PC-3 (cell line): ENCODE measurements around the gene SDK1. TPM values are rescaled to one million over a fixed set of nuclear protein-coding genes. Genes with fewer than 3 reads are reported as not detected.

Experiments
- ATAC-seq: fragments of 200-7000 bp; cut with Tn5 transposase; 2 replicates; pipeline ENCODE4 v1.9.1; 2020; ENCODE audit warnings: mild to moderate bottlenecking, moderate library complexity
- BruUV-seq: library from RNA; stranded (reverse); fragments of 400-500 nt; replicated peaks from 2 replicates; lab custom pipeline; 2021; lab: Mats Ljungman, UMichigan
- CTCF ChIA-PET: fragments of 300-600 bp; sonication (Branson Sonifier 250); formaldehyde crosslinking; loops from one replicate; lab custom pipeline; 2022; ENCODE audit warnings: antibody characterized with exemption; lab: Charles Lee
- POLR2A ChIA-PET: fragments of 300-600 bp; sonication (Branson Sonifier 250); formaldehyde crosslinking; loops from one replicate; lab custom pipeline; 2022; ENCODE audit warnings: antibody characterized with exemption; ENCODE audit not compliant: unreplicated experiment; lab: Charles Lee
- DNase-seq: peaks from one replicate; pipeline ENCODE4 v3.0.0-alpha.2; 2015
- H2AFZ ChIP-seq: fragments of 300-600 bp; sonication (generic); 2 replicates; pipeline ENCODE4 v1.6.0; 2016; ENCODE audit warnings: antibody characterized with exemption, low read length
- H3F3A ChIP-seq: fragments of 300-600 bp; sonication (generic); one replicate; pipeline ENCODE4 v1.6.0; 2017; ENCODE audit warnings: antibody characterized with exemption, low read length, control low read depth, mild to moderate bottlenecking; ENCODE audit not compliant: unreplicated experiment
- H3K27ac ChIP-seq: fragments of 300-600 bp; sonication (generic); 2 replicates; pipeline ENCODE4 v1.5.1; 2016; ENCODE audit warnings: mild to moderate bottlenecking, low read length
- H3K27me3 ChIP-seq: fragments of 300-600 bp; sonication (generic); 2 replicates; pipeline ENCODE4 v1.6.1; 2016; ENCODE audit warnings: low read length, mixed read lengths
- H3K36me3 ChIP-seq: fragments of 300-600 bp; sonication (generic); 2 replicates; pipeline ENCODE4 v1.6.1; 2016; ENCODE audit warnings: low read depth, mixed run types, low read length, mixed read lengths
- H3K4me1 ChIP-seq: fragments of 300-600 bp; sonication (generic); 2 replicates; pipeline ENCODE4 v1.5.1; 2016; ENCODE audit warnings: low read length; ENCODE audit not compliant: insufficient read depth
- H3K4me2 ChIP-seq: fragments of 300-600 bp; sonication (generic); 2 replicates; pipeline ENCODE4 v1.6.0; 2016; ENCODE audit warnings: low read length
- H3K4me3 ChIP-seq: fragments of 300-600 bp; sonication (generic); 2 replicates; pipeline ENCODE4 v1.5.1; 2016; ENCODE audit warnings: mild to moderate bottlenecking, low read length, mixed read lengths
- H3K79me2 ChIP-seq: fragments of 300-600 bp; sonication (generic); 2 replicates; pipeline ENCODE4 v1.6.1; 2017; ENCODE audit warnings: low read length, mixed read lengths
- H3K9ac ChIP-seq: fragments of 300-600 bp; sonication (generic); 2 replicates; pipeline ENCODE4 v1.6.0; 2016; ENCODE audit warnings: mild to moderate bottlenecking, low read length
- H3K9me2 ChIP-seq: fragments of 300-600 bp; sonication (generic); replicated peaks from 2 replicates; pipeline ENCODE4 v1.6.1; 2016; ENCODE audit warnings: mixed run types, low read length, mixed read lengths
- H3K9me3 ChIP-seq: fragments of 300-600 bp; sonication (generic); 2 replicates; pipeline ENCODE4 v1.6.1; 2016; ENCODE audit warnings: low read length, mixed read lengths
- H4K20me1 ChIP-seq: fragments of 300-600 bp; sonication (generic); 2 replicates; pipeline ENCODE4 v1.6.1; 2016; ENCODE audit warnings: low read length, mixed read lengths
- CTCF ChIP-seq: fragments of 300-600 bp; sonication (generic); conservative IDR thresholded peaks from 2 replicates; pipeline ENCODE4 v1.5.1; 2017; ENCODE audit warnings: antibody characterized with exemption, low read depth, mild to moderate bottlenecking, low read length
- EZH2 ChIP-seq: fragments of 300-600 bp; sonication (generic); IDR thresholded peaks from one replicate; pipeline ENCODE4 v1.6.1; 2017; ENCODE audit warnings: antibody characterized with exemption, mild to moderate bottlenecking, low read length; ENCODE audit not compliant: unreplicated experiment
- EZH2phosphoT487 ChIP-seq: fragments of 300-600 bp; sonication (generic); IDR thresholded peaks from 2 replicates; pipeline ENCODE4 v1.6.1; 2018; ENCODE audit warnings: mild to moderate bottlenecking, antibody characterized with exemption, low read length, borderline replicate concordance
- intact Hi-C: fragments of 100-400 bp; cut with micrococcal nuclease; formaldehyde crosslinking; loops from 2 replicates; pipeline ENCODE4 v1.9.0; 2023
- total RNA-seq: library from RNA; depleted of rRNA; stranded (reverse); fragments of >200 nt; gene quantifications from 2 replicates; pipeline ENCODE4 v1.2.3, GENCODE V29; 2014

SDK1 gene
- total RNA-seq, 1 experiment from 2014 or later = 2.8 TPM

GRCh38 chr7:4195660-4196059 is 894.6 kb downstream of the SDK1 start:
- H3K4me1 ChIP-seq = no peaks in the 10 kb centered on the region
- no peak overlapping the region for H3K4me2 ChIP-seq
- H3K4me3 ChIP-seq = no peak overlapping the region
- no peak overlapping the region for H2AFZ ChIP-seq
- no peaks in the 10 kb centered on the region for H3K79me2 ChIP-seq
- H3K27me3 ChIP-seq = no peaks in the 10 kb centered on the region
- no peaks in the 10 kb centered on the region for H3F3A ChIP-seq
- ATAC-seq = no peak
- no peak for TF ChIP-seq CTCF
- no peak for TF ChIP-seq EZH2
- no peak for TF ChIP-seq EZH2phosphoT487
- intact Hi-C loops = no loop called here
- DNase-seq = no peak
- POLR2A ChIA-PET = no interaction called here
- no TSS peak for BruUV-seq
- CTCF ChIA-PET = no interaction called here
- no peaks in the 10 kb centered on the region for H3K36me3 ChIP-seq
- H3K27ac ChIP-seq = no peak overlapping the region
- H3K9me3 ChIP-seq = no peaks in the 10 kb centered on the region
- H4K20me1 ChIP-seq = no peaks in the 10 kb centered on the region
- no peak overlapping the region for H3K9ac ChIP-seq
- no peaks in the 10 kb centered on the region for H3K9me2 ChIP-seq

GRCh38 chr7:4196121-4196819 is 895.2 kb downstream of the SDK1 start:
- CTCF ChIA-PET = no interaction called here
- H4K20me1 ChIP-seq = no peaks in the 10 kb centered on the region
- POLR2A ChIA-PET = no interaction called here
- no peak for TF ChIP-seq EZH2phosphoT487
- TF ChIP-seq CTCF = no peak
- no peak for TF ChIP-seq EZH2
- no peaks in the 10 kb centered on the region for H3K9me2 ChIP-seq
- no peak overlapping the region for H3K4me3 ChIP-seq
- no peak overlapping the region for H3K9ac ChIP-seq
- no peaks in the 10 kb centered on the region for H3K27me3 ChIP-seq
- H3K9me3 ChIP-seq = no peaks in the 10 kb centered on the region
- no peak for ATAC-seq
- BruUV-seq = no TSS peak
- H3K4me2 ChIP-seq = no peak overlapping the region
- DNase-seq = no peak
- H3K4me1 ChIP-seq = no peaks in the 10 kb centered on the region
- H2AFZ ChIP-seq = no peak overlapping the region
- no peaks in the 10 kb centered on the region for H3F3A ChIP-seq
- no peaks in the 10 kb centered on the region for H3K36me3 ChIP-seq
- intact Hi-C loops = no loop called here
- no peaks in the 10 kb centered on the region for H3K79me2 ChIP-seq
- no peak overlapping the region for H3K27ac ChIP-seq

GRCh38 chr7:4198301-4198700 is 897.2 kb downstream of the SDK1 start:
- Histone ChIP-seq H2AFZ (no peak overlapping the region), H3K9ac (no peak overlapping the region), H3K79me2 (no peaks in the 10 kb centered on the region), H3K4me1 (no peaks in the 10 kb centered on the region), H3K9me2 (no peaks in the 10 kb centered on the region), H3K27me3 (no peaks in the 10 kb centered on the region), H3K36me3 (no peaks in the 10 kb centered on the region), H3K4me2 (no peak overlapping the region), H3K4me3 (no peak overlapping the region), H3F3A (no peaks in the 10 kb centered on the region), H3K9me3 (no peaks in the 10 kb centered on the region), H4K20me1 (no peaks in the 10 kb centered on the region), H3K27ac (no peak overlapping the region)
- TF ChIP-seq CTCF = no peak
- no peak for TF ChIP-seq EZH2
- TF ChIP-seq EZH2phosphoT487 = no peak
- POLR2A ChIA-PET = no interaction called here
- DNase-seq (no peak), ATAC-seq (no peak)
- CTCF ChIA-PET = no interaction called here
- BruUV-seq = no TSS peak
- intact Hi-C loops = no loop called here
